ENCODE measurements around the gene ZNF532. TPM values are rescaled to one million over a fixed set of nuclear protein-coding genes. Genes with fewer than 3 reads are reported as not detected.

The ZNF532 gene, protein sequence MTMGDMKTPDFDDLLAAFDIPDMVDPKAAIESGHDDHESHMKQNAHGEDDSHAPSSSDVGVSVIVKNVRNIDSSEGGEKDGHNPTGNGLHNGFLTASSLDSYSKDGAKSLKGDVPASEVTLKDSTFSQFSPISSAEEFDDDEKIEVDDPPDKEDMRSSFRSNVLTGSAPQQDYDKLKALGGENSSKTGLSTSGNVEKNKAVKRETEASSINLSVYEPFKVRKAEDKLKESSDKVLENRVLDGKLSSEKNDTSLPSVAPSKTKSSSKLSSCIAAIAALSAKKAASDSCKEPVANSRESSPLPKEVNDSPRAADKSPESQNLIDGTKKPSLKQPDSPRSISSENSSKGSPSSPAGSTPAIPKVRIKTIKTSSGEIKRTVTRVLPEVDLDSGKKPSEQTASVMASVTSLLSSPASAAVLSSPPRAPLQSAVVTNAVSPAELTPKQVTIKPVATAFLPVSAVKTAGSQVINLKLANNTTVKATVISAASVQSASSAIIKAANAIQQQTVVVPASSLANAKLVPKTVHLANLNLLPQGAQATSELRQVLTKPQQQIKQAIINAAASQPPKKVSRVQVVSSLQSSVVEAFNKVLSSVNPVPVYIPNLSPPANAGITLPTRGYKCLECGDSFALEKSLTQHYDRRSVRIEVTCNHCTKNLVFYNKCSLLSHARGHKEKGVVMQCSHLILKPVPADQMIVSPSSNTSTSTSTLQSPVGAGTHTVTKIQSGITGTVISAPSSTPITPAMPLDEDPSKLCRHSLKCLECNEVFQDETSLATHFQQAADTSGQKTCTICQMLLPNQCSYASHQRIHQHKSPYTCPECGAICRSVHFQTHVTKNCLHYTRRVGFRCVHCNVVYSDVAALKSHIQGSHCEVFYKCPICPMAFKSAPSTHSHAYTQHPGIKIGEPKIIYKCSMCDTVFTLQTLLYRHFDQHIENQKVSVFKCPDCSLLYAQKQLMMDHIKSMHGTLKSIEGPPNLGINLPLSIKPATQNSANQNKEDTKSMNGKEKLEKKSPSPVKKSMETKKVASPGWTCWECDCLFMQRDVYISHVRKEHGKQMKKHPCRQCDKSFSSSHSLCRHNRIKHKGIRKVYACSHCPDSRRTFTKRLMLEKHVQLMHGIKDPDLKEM (N-terminal part only)
- 100 to 1,000 TPM in 1 of 4 donors, 10 to 100 TPM in 2, 1 to 10 TPM in 1; 3.9 to 188 (median 12.7) TPM for total RNA-seq

DNA sequence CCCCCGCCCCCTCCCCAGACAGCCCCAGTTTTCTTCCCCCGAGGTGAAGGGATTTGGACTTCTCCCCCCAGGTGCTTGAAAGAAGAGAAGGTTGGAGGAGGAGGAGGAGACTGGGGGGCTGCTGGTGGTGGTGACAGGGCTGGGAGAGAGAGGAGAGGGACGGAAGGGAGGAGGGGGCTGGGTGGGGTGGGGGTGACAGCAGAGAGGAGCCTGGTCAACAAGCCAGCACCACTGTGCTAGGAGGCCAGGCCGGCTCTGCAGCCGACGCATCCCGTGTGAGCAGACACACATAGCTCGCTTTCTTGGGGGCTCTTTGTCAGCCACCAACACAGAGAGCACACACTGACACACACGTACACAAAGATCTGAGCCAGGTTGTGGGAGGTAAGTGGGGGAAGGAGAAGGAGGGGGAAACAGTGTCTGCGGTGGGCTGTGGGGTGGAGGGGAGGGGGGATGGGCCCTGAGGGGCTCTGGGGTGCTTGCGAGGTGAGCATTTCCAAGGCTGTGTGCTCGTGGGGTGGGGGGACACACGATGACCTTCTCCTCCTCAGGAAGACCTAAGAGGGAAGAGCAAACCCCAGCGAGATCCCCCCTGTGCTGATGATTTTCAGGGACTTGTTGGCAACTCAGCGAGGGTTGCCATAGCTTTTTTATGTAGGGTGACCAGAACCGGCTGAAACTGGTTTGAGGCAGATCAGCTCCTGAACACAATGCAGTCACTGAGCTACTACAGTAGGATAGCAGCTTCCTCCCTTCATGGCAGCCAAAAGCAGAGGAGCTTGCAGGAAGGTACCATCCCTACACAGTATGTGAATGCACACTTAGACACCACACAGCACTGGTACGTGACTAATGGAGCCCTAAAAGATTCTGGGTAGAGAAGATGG lies at the start of gene ZNF532:
Gene ZNF532, plus strand, starts transcription at position 732 of the 887 bp plus-strand sequence. CDS start 53,411 bp downstream, outside the sequence.
- Histone ChIP-seq H3K27me3 (no peaks in the 10 kb centered on the region), H3K4me1 (peaks cover 0 to 31% (median 2%) of the 10 kb centered on the region in 4 donors), H3K36me3 (no peaks in the 10 kb centered on the region), H3K4me3 (peak within 1 kb of the TSS; percentile 45 to 62 (median 60)), H3K9me3 (no peaks in the 10 kb centered on the region), H3K27ac (peak within 1 kb of the TSS; percentile 85 to 95 (median 90))
- peak in 2 of 3 donors; percentile 58 to 60 for DNase-seq
- TF ChIP-seq POLR2A (IDR thresholded peaks at IDR 0.05): no peak
- TF ChIP-seq, protein P1, sequence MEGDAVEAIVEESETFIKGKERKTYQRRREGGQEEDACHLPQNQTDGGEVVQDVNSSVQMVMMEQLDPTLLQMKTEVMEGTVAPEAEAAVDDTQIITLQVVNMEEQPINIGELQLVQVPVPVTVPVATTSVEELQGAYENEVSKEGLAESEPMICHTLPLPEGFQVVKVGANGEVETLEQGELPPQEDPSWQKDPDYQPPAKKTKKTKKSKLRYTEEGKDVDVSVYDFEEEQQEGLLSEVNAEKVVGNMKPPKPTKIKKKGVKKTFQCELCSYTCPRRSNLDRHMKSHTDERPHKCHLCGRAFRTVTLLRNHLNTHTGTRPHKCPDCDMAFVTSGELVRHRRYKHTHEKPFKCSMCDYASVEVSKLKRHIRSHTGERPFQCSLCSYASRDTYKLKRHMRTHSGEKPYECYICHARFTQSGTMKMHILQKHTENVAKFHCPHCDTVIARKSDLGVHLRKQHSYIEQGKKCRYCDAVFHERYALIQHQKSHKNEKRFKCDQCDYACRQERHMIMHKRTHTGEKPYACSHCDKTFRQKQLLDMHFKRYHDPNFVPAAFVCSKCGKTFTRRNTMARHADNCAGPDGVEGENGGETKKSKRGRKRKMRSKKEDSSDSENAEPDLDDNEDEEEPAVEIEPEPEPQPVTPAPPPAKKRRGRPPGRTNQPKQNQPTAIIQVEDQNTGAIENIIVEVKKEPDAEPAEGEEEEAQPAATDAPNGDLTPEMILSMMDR (IDR thresholded peaks at IDR 0.05): no peak

DNA sequence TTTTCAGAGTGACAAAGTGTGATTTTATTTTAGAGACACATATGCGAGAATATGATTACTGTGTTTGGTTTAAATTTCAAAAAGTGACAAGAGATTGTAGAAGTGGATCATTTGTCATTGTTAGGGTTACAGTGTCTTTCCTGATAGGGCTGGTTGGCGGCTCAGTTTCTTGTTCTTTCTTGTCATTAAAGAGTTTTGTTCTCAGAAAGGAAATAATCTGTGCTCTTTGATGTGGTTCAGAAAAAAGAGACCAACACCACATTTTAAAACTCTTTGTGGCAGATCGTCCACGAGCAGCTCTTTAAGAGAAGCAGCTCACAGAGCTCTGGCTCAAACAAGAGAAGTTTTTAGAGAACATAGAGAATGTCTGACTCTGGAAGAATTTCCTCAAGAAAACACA lies 45.6 kb upstream of the ZNF532 start:
- no peak for DNase-seq
- Histone ChIP-seq H3K27me3 (no peaks in the 10 kb centered on the region), H3K9me3 (no peaks in the 10 kb centered on the region), H3K4me3 (no peak overlapping the region), H3K4me1 (no peaks in the 10 kb centered on the region), H3K36me3 (no peaks in the 10 kb centered on the region), H3K27ac (no peak overlapping the region)
- TF ChIP-seq, protein P1 (IDR thresholded peaks at IDR 0.05): no peak
- TF ChIP-seq POLR2A (IDR thresholded peaks at IDR 0.05): no peak

DNA sequence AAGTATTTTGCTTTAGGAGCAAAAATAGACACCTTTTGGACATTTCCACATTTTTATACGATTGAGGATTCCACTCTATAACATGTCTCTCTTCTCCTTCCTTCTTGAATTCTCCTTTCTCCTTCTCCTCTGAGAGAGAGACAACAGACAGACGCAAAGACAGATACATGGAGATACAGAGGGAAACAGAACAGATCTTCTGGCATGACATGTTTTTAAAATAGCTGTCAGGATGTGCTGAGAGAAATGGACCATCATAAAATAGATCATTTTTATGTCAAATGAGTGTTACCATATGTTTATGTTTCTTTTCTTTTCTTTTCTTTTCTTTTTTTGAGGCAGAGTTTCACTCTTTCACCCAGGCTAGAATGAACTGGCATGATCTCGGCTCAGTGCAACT lies 44.4 kb upstream of the ZNF532 start:
- Histone ChIP-seq H3K4me1 (no peaks in the 10 kb centered on the region), H3K36me3 (no peaks in the 10 kb centered on the region), H3K9me3 (no peaks in the 10 kb centered on the region), H3K27me3 (no peaks in the 10 kb centered on the region), H3K27ac (no peak overlapping the region), H3K4me3 (no peak overlapping the region)
- TF ChIP-seq, protein P1 (IDR thresholded peaks at IDR 0.05): no peak
- TF ChIP-seq POLR2A (IDR thresholded peaks at IDR 0.05): no peak
- no peak for DNase-seq

DNA sequence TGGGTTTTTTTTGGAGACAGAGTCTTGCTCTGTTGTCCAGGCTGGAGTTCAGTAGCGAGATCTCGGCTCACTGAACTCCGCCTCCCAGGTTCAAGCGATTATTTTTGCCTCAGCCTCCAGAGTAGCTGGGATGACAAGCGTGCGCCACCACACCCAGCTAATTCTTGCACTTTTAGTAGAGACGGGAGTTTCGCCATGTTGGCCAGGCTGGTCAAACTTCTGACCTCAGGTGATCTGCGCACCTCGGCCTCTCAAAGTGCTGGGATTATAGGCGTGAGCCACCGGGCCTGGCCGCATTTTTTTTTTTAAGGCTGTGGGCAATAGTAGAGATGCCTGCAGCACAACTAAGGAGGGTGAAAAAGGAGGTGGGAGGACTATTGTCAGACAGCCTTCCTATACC lies 41.7 kb upstream of the ZNF532 start:
- H3K36me3 ChIP-seq: no peaks in the 10 kb centered on the region
- H3K4me3 ChIP-seq: no peak overlapping the region
- no peaks in the 10 kb centered on the region for H3K4me1 ChIP-seq
- no peaks in the 10 kb centered on the region for H3K9me3 ChIP-seq
- H3K27me3 ChIP-seq: no peaks in the 10 kb centered on the region
- H3K27ac ChIP-seq: no peak overlapping the region
- TF ChIP-seq, protein P1 (IDR thresholded peaks at IDR 0.05): no peak
- TF ChIP-seq POLR2A (IDR thresholded peaks at IDR 0.05): no peak
- DNase-seq: no peak

Measured in Peyer's patch (tissue), 4 donors.